H1 (cell line): ENCODE measurements around the gene STEAP4.

ENCODE experiments used
- BRCA1 ChIP-seq: IDR thresholded peaks from 2 replicates; pipeline ENCODE4 v1.6.1; 2012; ENCODE audit warnings: low read depth, low read length, improper control_type of control experiment
- CHD1 ChIP-seq: IDR thresholded peaks from 2 replicates; pipeline ENCODE4 v1.6.1; 2012; ENCODE audit warnings: low read depth, low read length, improper control_type of control experiment
- EGR1 ChIP-seq: IDR thresholded peaks from 2 replicates; pipeline ENCODE4 v1.6.1; 2011; ENCODE audit warnings: low read depth, low read length, borderline replicate concordance
- EZH2 ChIP-seq: fragments of 200-600 bp; sonication (generic); IDR thresholded peaks from 2 replicates; pipeline ENCODE4 v1.7.1; 2012; ENCODE audit warnings: low read depth, mild to moderate bottlenecking, moderate library complexity, low read length, inconsistent platforms; ENCODE audit not compliant: severe bottlenecking
- NANOG ChIP-seq: IDR thresholded peaks from 2 replicates; pipeline ENCODE4 v1.6.1; 2011; ENCODE audit warnings: low read length, low read depth, mild to moderate bottlenecking, inconsistent platforms; ENCODE audit not compliant: insufficient read depth, poor library complexity, severe bottlenecking
- POLR2AphosphoS5 ChIP-seq: IDR thresholded peaks from 2 replicates; pipeline ENCODE4 v1.6.1; 2011; ENCODE audit warnings: low read depth, low read length
- RNF2 ChIP-seq: fragments of 200-900, 300-1000 bp; sonication (generic); IDR thresholded peaks from 2 replicates; pipeline ENCODE4 v1.7.1; 2016; ENCODE audit warnings: borderline replicate concordance, low read depth, mild to moderate bottlenecking, antibody characterized with exemption, low read length; ENCODE audit not compliant: poor library complexity, severe bottlenecking; ENCODE audit errors: missing control alignments
- SIN3A ChIP-seq, 2 experiments: IDR thresholded peaks in 1 of 2; conservative IDR thresholded peaks in 1 of 2; 2 replicates each; pipeline ENCODE4 v1.6.1; 2011 to 2012; ENCODE audit warnings: low read length in 2 of 2, improper control_type of control experiment in 1 of 2, low read depth in 1 of 2, mild to moderate bottlenecking in 1 of 2
- SIX5 ChIP-seq: IDR thresholded peaks from 2 replicates; pipeline ENCODE4 v1.6.1; 2011; ENCODE audit warnings: mild to moderate bottlenecking, low read depth, low read length
- SUZ12 ChIP-seq: fragments of 200-600 bp; sonication (generic); IDR thresholded peaks from 2 replicates; pipeline ENCODE4 v1.6.1; 2012; ENCODE audit warnings: mild to moderate bottlenecking, inconsistent platforms, low read length, moderate library complexity, mixed read lengths
- TF ChIP-seq, protein P1 (sequence below), 3 experiments: IDR thresholded peaks; 1 replicate in 2 of 3; 2 replicates in 1 of 3; pipeline versions ENCODE4 v1.5.1 to v1.6.1; 2011; ENCODE audit warnings: low read length in 3 of 3, mild to moderate bottlenecking in 3 of 3, inconsistent platforms in 2 of 3, low read depth in 1 of 3, moderate library complexity in 1 of 3; ENCODE audit not compliant: insufficient read depth in 1 of 3; ENCODE audit errors: control extremely low read depth in 1 of 3
- TF ChIP-seq, protein P2 (sequence below): IDR thresholded peaks from 2 replicates; pipeline ENCODE4 v1.6.1; 2011; ENCODE audit warnings: low read depth, mild to moderate bottlenecking, low read length; ENCODE audit not compliant: insufficient read depth

DNA sequence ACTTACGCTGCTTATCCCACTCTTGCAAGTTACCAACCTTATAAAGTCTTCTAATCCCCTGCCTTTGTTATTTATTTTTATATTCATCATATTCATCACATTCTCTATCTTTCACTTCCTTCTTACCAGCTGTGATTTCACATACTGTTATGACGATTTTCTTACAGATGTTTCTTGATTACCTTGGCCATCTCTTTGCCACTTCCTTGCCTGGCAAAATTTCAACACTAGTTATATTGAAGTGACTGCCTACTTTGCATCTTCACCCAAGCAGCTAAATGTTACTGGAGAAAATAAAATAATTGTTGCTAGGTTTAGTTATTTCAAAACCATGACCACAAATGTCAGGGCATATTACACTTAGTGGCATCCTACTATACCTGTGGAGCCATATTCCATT is 8.8 kb upstream of the STEAP4 start:
- TF ChIP-seq, protein P1, sequence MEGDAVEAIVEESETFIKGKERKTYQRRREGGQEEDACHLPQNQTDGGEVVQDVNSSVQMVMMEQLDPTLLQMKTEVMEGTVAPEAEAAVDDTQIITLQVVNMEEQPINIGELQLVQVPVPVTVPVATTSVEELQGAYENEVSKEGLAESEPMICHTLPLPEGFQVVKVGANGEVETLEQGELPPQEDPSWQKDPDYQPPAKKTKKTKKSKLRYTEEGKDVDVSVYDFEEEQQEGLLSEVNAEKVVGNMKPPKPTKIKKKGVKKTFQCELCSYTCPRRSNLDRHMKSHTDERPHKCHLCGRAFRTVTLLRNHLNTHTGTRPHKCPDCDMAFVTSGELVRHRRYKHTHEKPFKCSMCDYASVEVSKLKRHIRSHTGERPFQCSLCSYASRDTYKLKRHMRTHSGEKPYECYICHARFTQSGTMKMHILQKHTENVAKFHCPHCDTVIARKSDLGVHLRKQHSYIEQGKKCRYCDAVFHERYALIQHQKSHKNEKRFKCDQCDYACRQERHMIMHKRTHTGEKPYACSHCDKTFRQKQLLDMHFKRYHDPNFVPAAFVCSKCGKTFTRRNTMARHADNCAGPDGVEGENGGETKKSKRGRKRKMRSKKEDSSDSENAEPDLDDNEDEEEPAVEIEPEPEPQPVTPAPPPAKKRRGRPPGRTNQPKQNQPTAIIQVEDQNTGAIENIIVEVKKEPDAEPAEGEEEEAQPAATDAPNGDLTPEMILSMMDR (IDR thresholded peaks at IDR 0.05; ENCODE audit: control extremely low read depth in 1 of 3, insufficient read depth in 1 of 3, low read depth in 1 of 3, low read length in 3 of 3): no peak
- no peak for TF ChIP-seq EGR1
- TF ChIP-seq SIN3A (conservative IDR thresholded peaks at IDR 0.05 in 1 of 2, IDR thresholded peaks at IDR 0.05 in 1 of 2; ENCODE audit: low read depth in 1 of 2, low read length in 2 of 2): no peak
- TF ChIP-seq SUZ12: no peak
- TF ChIP-seq NANOG: no peak
- TF ChIP-seq EZH2: no peak
- TF ChIP-seq BRCA1: no peak
- TF ChIP-seq POLR2AphosphoS5: no peak
- TF ChIP-seq, protein P2, sequence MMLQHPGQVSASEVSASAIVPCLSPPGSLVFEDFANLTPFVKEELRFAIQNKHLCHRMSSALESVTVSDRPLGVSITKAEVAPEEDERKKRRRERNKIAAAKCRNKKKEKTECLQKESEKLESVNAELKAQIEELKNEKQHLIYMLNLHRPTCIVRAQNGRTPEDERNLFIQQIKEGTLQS: no peak
- TF ChIP-seq CHD1: no peak
- no peak for TF ChIP-seq RNF2
- TF ChIP-seq SIX5: no peak
